GM21360 (cell line): ENCODE data around the gene CSNK1G1.
"Not testable (repeated sequence)": the region's sequence is repeated elsewhere in the genome, so short reads cannot be mapped to it uniquely, and the experiment has no call there.

Experiments
- ATAC-seq: cut with Tn5 transposase; IDR thresholded peaks from one replicate; pipeline ENCODE4 v1.9.1; 2021; ENCODE audit warnings: mild to moderate bottlenecking, moderate library complexity; ENCODE audit not compliant: unreplicated experiment

Gene CSNK1G1

GRCh38 chr15:64355944-64356709, at the start of gene CSNK1G1:
TSS of gene CSNK1G1 (minus strand) at chr15:64356173. CDS start at chr15:64300499, 55,674 bp downstream.
- ATAC-seq: peak; percentile 85

GRCh38 chr15:64400583-64400982, 44.6 kb upstream of the CSNK1G1 start:
- no peak for ATAC-seq

- no peak for ATAC-seq
Measured at GRCh38 chr15:64398575-64398974, 42.6 kb upstream of the CSNK1G1 start.

GRCh38 chr15:64396789-64397188, 40.8 kb upstream of the CSNK1G1 start:
- ATAC-seq: no peak

- not testable (repeated sequence) for ATAC-seq
Measured at GRCh38 chr15:64392471-64392870, 36.5 kb upstream of the CSNK1G1 start.

GRCh38 chr15:64389036-64389435, 33.1 kb upstream of the CSNK1G1 start:
- no peak for ATAC-seq

- peak; percentile 97 for ATAC-seq
Measured at GRCh38 chr15:64387562-64388168, 31.7 kb upstream of the CSNK1G1 start, which contains the start of gene TRIP4. TSS of gene TRIP4 (plus strand) at chr15:64387836. CDS start at chr15:64387864, 28 bp downstream.

- ATAC-seq: no peak
Measured at GRCh38 chr15:64386291-64386690, 30.3 kb upstream of the CSNK1G1 start.

GRCh38 chr15:64383760-64384159, 27.8 kb upstream of the CSNK1G1 start:
- no peak for ATAC-seq

GRCh38 chr15:64381000-64381751, 25.2 kb upstream of the CSNK1G1 start, which contains the start of gene PCLAF:
TSS of gene PCLAF (minus strand) at chr15:64381441. CDS start at chr15:64381371, 70 bp downstream.
- peak; percentile 95 for ATAC-seq

GRCh38 chr15:64380130-64380870, 24.3 kb upstream of the CSNK1G1 start:
- not testable (repeated sequence) for ATAC-seq

- ATAC-seq: no peak
Measured at GRCh38 chr15:64379216-64379960, 23.4 kb upstream of the CSNK1G1 start.

- ATAC-seq: no peak
Measured at GRCh38 chr15:64373360-64373759, 17.4 kb upstream of the CSNK1G1 start.

GRCh38 chr15:64371383-64371782, 15.4 kb upstream of the CSNK1G1 start:
- ATAC-seq: not testable (repeated sequence)

- ATAC-seq: no peak
Measured at GRCh38 chr15:64369078-64369607, 13.2 kb upstream of the CSNK1G1 start.

GRCh38 chr15:64361259-64361658, 5.3 kb upstream of the CSNK1G1 start:
- no peak for ATAC-seq

GRCh38 chr15:64356710-64357040, 702 bp upstream of the CSNK1G1 start:
- ATAC-seq: no peak

- peak; percentile 26 for ATAC-seq
Measured at GRCh38 chr15:64355348-64355943, 527 bp downstream of the CSNK1G1 start.

GRCh38 chr15:64354688-64355344, 1.2 kb downstream of the CSNK1G1 start:
- ATAC-seq: no peak
